IgD-negative memory B cell (primary cell): ENCODE data around the gene TSPOAP1. TPM values are rescaled to one million over a fixed set of nuclear protein-coding genes. Genes with fewer than 3 reads are reported as not detected.

Source experiments
- H3K27ac Mint-ChIP-seq, 3 donors: one replicate each; pipeline ENCODE4 v1.8.0; 2020 to 2022; ENCODE audit warnings: mild to moderate bottlenecking in 3 of 3, mixed read lengths in 3 of 3, moderate library complexity in 1 of 3
- H3K27me3 Mint-ChIP-seq: one replicate; pipeline ENCODE4 v1.8.0; 2021; ENCODE audit warnings: mixed read lengths
- H3K36me3 Mint-ChIP-seq: one replicate; pipeline ENCODE4 v1.8.0; 2020; ENCODE audit warnings: mild to moderate bottlenecking, mixed read lengths
- H3K4me1 Mint-ChIP-seq, 3 donors: one replicate each; pipeline ENCODE4 v1.8.0; 2020 to 2022; ENCODE audit warnings: mixed read lengths in 3 of 3, mild to moderate bottlenecking in 1 of 3
- H3K4me3 Mint-ChIP-seq, 4 donors: one replicate each; pipeline ENCODE4 v1.8.0; 2020 to 2022; ENCODE audit warnings: mild to moderate bottlenecking in 4 of 4, mixed read lengths in 4 of 4, moderate library complexity in 3 of 4
- H3K9me3 Mint-ChIP-seq, 3 donors: one replicate each; pipeline ENCODE4 v1.8.0; 2020 to 2021; ENCODE audit warnings: mixed read lengths in 3 of 3, mild to moderate bottlenecking in 1 of 3
- polyA plus RNA-seq: library from polyadenylated mRNA; unstranded; fragments of 300-500 nt; fragmentation: Illumina TruSeq; gene quantifications from one replicate; pipeline ENCODE4 v1.2.3, GENCODE V29; 2021

TSPOAP1 gene
- polyA plus RNA-seq, 1 donor from 2014 or later: 1.3 TPM

- Mint-ChIP-seq H3K27me3 (no peaks in the 10 kb centered on the region), H3K36me3 (peaks cover 3% of the 10 kb centered on the region), H3K4me3 (peak overlapping the region in 3 of 4 donors; percentile 47 to 78 (median 61)), H3K27ac (peak overlapping the region in 1 of 3 donors; percentile 82), H3K9me3 (no peaks in the 10 kb centered on the region), H3K4me1 (peaks cover 11 to 27% (median 23%) of the 10 kb centered on the region in 3 donors)
These were observed 5.1 kb downstream of the TSPOAP1 start for GRCh38 chr17:58323366-58324055.

- peak overlapping the region; percentile 23 to 82 (median 25) for H3K27ac Mint-ChIP-seq
- H3K4me1 Mint-ChIP-seq: peaks cover 6 to 23% (median 19%) of the 10 kb centered on the region in 3 donors
These were observed 5.9 kb downstream of the TSPOAP1 start for GRCh38 chr17:58322581-58323185.

GRCh38 chr17:58321571-58322525, 6.7 kb downstream of the TSPOAP1 start:
- Mint-ChIP-seq H3K27me3 (no peaks in the 10 kb centered on the region), H3K4me1 (peaks cover 11 to 21% (median 20%) of the 10 kb centered on the region in 3 donors), H3K36me3 (peaks cover 3% of the 10 kb centered on the region), H3K4me3 (peak overlapping the region in 2 of 4 donors; percentile 1 to 70), H3K27ac (peak overlapping the region in 2 of 3 donors; percentile 25 to 82), H3K9me3 (no peaks in the 10 kb centered on the region)

More at GRCh38 chr17:58322581-58323185, 5.9 kb downstream of the TSPOAP1 start:
- H3K36me3 Mint-ChIP-seq: peaks cover 3% of the 10 kb centered on the region
- no peaks in the 10 kb centered on the region for H3K9me3 Mint-ChIP-seq
- peak overlapping the region in 1 of 4 donors; percentile 70 for H3K4me3 Mint-ChIP-seq
- no peaks in the 10 kb centered on the region for H3K27me3 Mint-ChIP-seq

- Mint-ChIP-seq H3K36me3 (peaks cover 3% of the 10 kb centered on the region), H3K27ac (peak overlapping the region in 2 of 3 donors; percentile 57 to 86), H3K9me3 (no peaks in the 10 kb centered on the region), H3K4me3 (no peak overlapping the region), H3K4me1 (peaks cover 11 to 15% (median 12%) of the 10 kb centered on the region in 3 donors), H3K27me3 (no peaks in the 10 kb centered on the region)
These were observed 7.8 kb downstream of the TSPOAP1 start for GRCh38 chr17:58320570-58321323.

GRCh38 chr17:58320163-58320558, 8.4 kb downstream of the TSPOAP1 start:
- H3K4me1 Mint-ChIP-seq: peaks cover 10 to 12% (median 11%) of the 10 kb centered on the region in 3 donors
- H3K4me3 Mint-ChIP-seq: no peak overlapping the region
- H3K36me3 Mint-ChIP-seq: peaks cover 3% of the 10 kb centered on the region
- no peaks in the 10 kb centered on the region for H3K9me3 Mint-ChIP-seq
- no peaks in the 10 kb centered on the region for H3K27me3 Mint-ChIP-seq
- no peak overlapping the region for H3K27ac Mint-ChIP-seq

GRCh38 chr17:58319173-58320162, 9.1 kb downstream of the TSPOAP1 start:
- no peaks in the 10 kb centered on the region for H3K9me3 Mint-ChIP-seq
- peaks cover 3% of the 10 kb centered on the region for H3K36me3 Mint-ChIP-seq
- peaks cover 9 to 11% (median 9%) of the 10 kb centered on the region in 3 donors for H3K4me1 Mint-ChIP-seq
- H3K27me3 Mint-ChIP-seq: no peaks in the 10 kb centered on the region
- H3K4me3 Mint-ChIP-seq: peak overlapping the region in 1 of 4 donors; percentile 6
- H3K27ac Mint-ChIP-seq: peak overlapping the region in 1 of 3 donors; percentile 83

- H3K9me3 Mint-ChIP-seq: no peaks in the 10 kb centered on the region
- peaks cover 7 to 11% (median 9%) of the 10 kb centered on the region in 3 donors for H3K4me1 Mint-ChIP-seq
- peaks cover 3% of the 10 kb centered on the region for H3K36me3 Mint-ChIP-seq
- no peaks in the 10 kb centered on the region for H3K27me3 Mint-ChIP-seq
- H3K4me3 Mint-ChIP-seq: no peak overlapping the region
- H3K27ac Mint-ChIP-seq: peak overlapping the region in 1 of 3 donors; percentile 80
These were observed 9.9 kb downstream of the TSPOAP1 start for GRCh38 chr17:58318627-58319172.

- H3K36me3 Mint-ChIP-seq: peaks cover 3% of the 10 kb centered on the region
- H3K4me3 Mint-ChIP-seq: no peak overlapping the region
- peaks cover 7 to 11% (median 7%) of the 10 kb centered on the region in 3 donors for H3K4me1 Mint-ChIP-seq
- H3K27ac Mint-ChIP-seq: no peak overlapping the region
- H3K9me3 Mint-ChIP-seq: no peaks in the 10 kb centered on the region
- H3K27me3 Mint-ChIP-seq: no peaks in the 10 kb centered on the region
These were observed 10.5 kb downstream of the TSPOAP1 start for GRCh38 chr17:58318065-58318481.

GRCh38 chr17:58317421-58318064, 11.1 kb downstream of the TSPOAP1 start:
- Mint-ChIP-seq H3K4me1 (peaks cover 7 to 11% (median 7%) of the 10 kb centered on the region in 3 donors), H3K4me3 (peak overlapping the region in 2 of 4 donors; percentile 6 to 7), H3K27me3 (no peaks in the 10 kb centered on the region), H3K9me3 (no peaks in the 10 kb centered on the region), H3K36me3 (peaks cover 3% of the 10 kb centered on the region), H3K27ac (peak overlapping the region; percentile 17 to 94 (median 21))

- no peak overlapping the region for H3K27ac Mint-ChIP-seq
- H3K27me3 Mint-ChIP-seq: no peaks in the 10 kb centered on the region
- no peaks in the 10 kb centered on the region for H3K9me3 Mint-ChIP-seq
- no peak overlapping the region for H3K4me3 Mint-ChIP-seq
- peaks cover 5 to 7% (median 6%) of the 10 kb centered on the region in 3 donors for H3K4me1 Mint-ChIP-seq
- no peaks in the 10 kb centered on the region for H3K36me3 Mint-ChIP-seq
These were observed 12.2 kb downstream of the TSPOAP1 start for GRCh38 chr17:58316260-58316960.

GRCh38 chr17:58315750-58316149, 12.8 kb downstream of the TSPOAP1 start:
- no peaks in the 10 kb centered on the region for H3K27me3 Mint-ChIP-seq
- no peak overlapping the region for H3K4me3 Mint-ChIP-seq
- no peaks in the 10 kb centered on the region for H3K36me3 Mint-ChIP-seq
- H3K9me3 Mint-ChIP-seq: no peaks in the 10 kb centered on the region
- H3K27ac Mint-ChIP-seq: no peak overlapping the region
- H3K4me1 Mint-ChIP-seq: peaks cover 5 to 7% (median 6%) of the 10 kb centered on the region in 3 donors

- Mint-ChIP-seq H3K4me1 (peaks cover 5 to 7% (median 6%) of the 10 kb centered on the region in 3 donors), H3K4me3 (no peak overlapping the region), H3K27me3 (no peaks in the 10 kb centered on the region), H3K36me3 (no peaks in the 10 kb centered on the region), H3K9me3 (no peaks in the 10 kb centered on the region), H3K27ac (no peak overlapping the region)
These were observed 13.3 kb downstream of the TSPOAP1 start for GRCh38 chr17:58315281-58315711.
